ENCODE data around the gene ISCA2.

- TF ChIP-seq POLR2AphosphoS5 (IDR thresholded peaks at IDR 0.05; ENCODE audit: borderline replicate concordance, low read depth, low read length) = no peak
- no peak for TF ChIP-seq EZH2 (IDR thresholded peaks at IDR 0.05)
- no peak for TF ChIP-seq FOXP2 (optimal IDR thresholded peaks at IDR 0.05; ENCODE audit: control extremely low read depth, extremely low read length, insufficient read depth)
These were observed 7.6 kb downstream of the ISCA2 start for GRCh38 chr14:74501135-74501614.
